D721Med (cell line): ENCODE data around the gene TMEM255A.

ENCODE experiments used
- DNase-seq: peaks from one replicate; pipeline ENCODE4 v3.0.0; 2011; ENCODE audit warnings: low spot score; ENCODE audit not compliant: insufficient read length
- FAIRE-seq: peaks from 2 replicates; lab custom pipeline; 2011; peaks lifted over from hg19 to GRCh38; lab: Jason Lieb, UNC
- CTCF ChIP-seq: IDR thresholded peaks from 2 replicates; pipeline ENCODE4 v1.5.1; 2012; ENCODE audit warnings: mild to moderate bottlenecking, control low read depth; ENCODE audit not compliant: insufficient read depth; ENCODE audit errors: missing control alignments

Gene TMEM255A

GRCh38 chrX:120269373-120270035, 41.8 kb downstream of the TMEM255A start:
- DNase-seq (no peak), FAIRE-seq (no peak)
- no peak for TF ChIP-seq CTCF

- no peak for TF ChIP-seq CTCF
- DNase-seq: no peak
- no peak for FAIRE-seq
These were observed 46.9 kb downstream of the TMEM255A start for GRCh38 chrX:120264341-120264740.

GRCh38 chrX:120262859-120263708, 48.2 kb downstream of the TMEM255A start:
- FAIRE-seq: no peak
- no peak for DNase-seq
- no peak for TF ChIP-seq CTCF

GRCh38 chrX:120260369-120260768, 50.9 kb downstream of the TMEM255A start:
- no peak for FAIRE-seq
- TF ChIP-seq CTCF: no peak

GRCh38 chrX:120253784-120254183, 57.5 kb downstream of the TMEM255A start:
- FAIRE-seq (no peak), DNase-seq (no peak)
- TF ChIP-seq CTCF: no peak

More at GRCh38 chrX:120260369-120260768, 50.9 kb downstream of the TMEM255A start:
- no peak for DNase-seq

- FAIRE-seq (no peak), DNase-seq (no peak)
- no peak for TF ChIP-seq CTCF
These were observed 59.7 kb downstream of the TMEM255A start for GRCh38 chrX:120251471-120252011.
